ENCODE measurements around the gene BTF3.
A peak's percentile ranks its signal among the peaks of the same experiment; 100 is the strongest.

The BTF3 gene

GRCh38 chr5:73514418-73514817, 16.2 kb downstream of the BTF3 start:
- Histone ChIP-seq H3K36me3 (ENCODE audit: insufficient read depth, low read length) (no peaks in the 10 kb centered on the region), H2AFZ (ENCODE audit: low read depth, low read length) (no peak overlapping the region), H3K27ac (ENCODE audit: low read length) (no peak overlapping the region), H3K4me3 (ENCODE audit: low read depth in 1 of 2, low read length in 2 of 2) (no peak overlapping the region), H4K20me1 (ENCODE audit: insufficient read depth, low read length) (no peaks in the 10 kb centered on the region), H3K4me2 (ENCODE audit: insufficient read depth, low read length) (no peak overlapping the region), H3K4me1 (ENCODE audit: insufficient read depth, low read length) (peaks cover under 1% of the 10 kb centered on the region; the same call in 1 of the 2 replicates), H3K9me3 (ENCODE audit: insufficient read depth, low read length, severe bottlenecking) (no peaks in the 10 kb centered on the region), H3K9ac (ENCODE audit: low read depth, low read length) (no peak overlapping the region), H3K27me3 (ENCODE audit: insufficient read depth, low read length, poor library complexity) (no peaks in the 10 kb centered on the region), H3K79me2 (ENCODE audit: insufficient read depth, low read length) (no peaks in the 10 kb centered on the region)
- no peak for ATAC-seq (ENCODE audit: insufficient read depth, low read depth)
- TF ChIP-seq, protein P1, sequence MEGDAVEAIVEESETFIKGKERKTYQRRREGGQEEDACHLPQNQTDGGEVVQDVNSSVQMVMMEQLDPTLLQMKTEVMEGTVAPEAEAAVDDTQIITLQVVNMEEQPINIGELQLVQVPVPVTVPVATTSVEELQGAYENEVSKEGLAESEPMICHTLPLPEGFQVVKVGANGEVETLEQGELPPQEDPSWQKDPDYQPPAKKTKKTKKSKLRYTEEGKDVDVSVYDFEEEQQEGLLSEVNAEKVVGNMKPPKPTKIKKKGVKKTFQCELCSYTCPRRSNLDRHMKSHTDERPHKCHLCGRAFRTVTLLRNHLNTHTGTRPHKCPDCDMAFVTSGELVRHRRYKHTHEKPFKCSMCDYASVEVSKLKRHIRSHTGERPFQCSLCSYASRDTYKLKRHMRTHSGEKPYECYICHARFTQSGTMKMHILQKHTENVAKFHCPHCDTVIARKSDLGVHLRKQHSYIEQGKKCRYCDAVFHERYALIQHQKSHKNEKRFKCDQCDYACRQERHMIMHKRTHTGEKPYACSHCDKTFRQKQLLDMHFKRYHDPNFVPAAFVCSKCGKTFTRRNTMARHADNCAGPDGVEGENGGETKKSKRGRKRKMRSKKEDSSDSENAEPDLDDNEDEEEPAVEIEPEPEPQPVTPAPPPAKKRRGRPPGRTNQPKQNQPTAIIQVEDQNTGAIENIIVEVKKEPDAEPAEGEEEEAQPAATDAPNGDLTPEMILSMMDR (IDR thresholded peaks at IDR 0.05; ENCODE audit: borderline replicate concordance, extremely low read depth, low read length, poor library complexity, severe bottlenecking), result no peak
- DNase-seq, result no peak

DNA sequence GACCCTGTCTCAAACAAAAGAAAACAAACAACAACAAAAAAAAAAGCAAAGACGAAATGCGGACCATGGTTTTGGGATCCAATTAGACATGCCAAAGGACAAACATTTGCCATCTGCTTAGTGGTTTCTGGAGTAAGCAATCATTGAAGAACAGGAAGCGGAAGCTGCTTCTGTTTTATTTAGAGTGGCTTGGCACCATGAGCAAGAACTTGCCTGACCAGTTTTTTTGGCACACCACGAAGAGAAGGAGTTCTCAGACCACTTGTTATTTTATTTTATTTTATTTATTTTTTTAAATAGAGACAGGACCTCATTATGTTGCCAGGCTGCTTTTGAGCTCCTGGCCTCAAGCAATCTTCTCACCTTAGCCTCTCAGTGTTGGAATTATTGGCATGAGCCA, 17.0 kb downstream of the BTF3 start:
- no peak overlapping the region for H2AFZ ChIP-seq (ENCODE audit: low read depth, low read length)

GRCh38 chr5:73519531-73520283, 21.5 kb downstream of the BTF3 start:
- Histone ChIP-seq H3K27ac (ENCODE audit: low read length) (no peak overlapping the region), H3K4me3 (ENCODE audit: low read depth in 1 of 2, low read length in 2 of 2) (no peak overlapping the region), H3K27me3 (ENCODE audit: insufficient read depth, low read length, poor library complexity) (no peaks in the 10 kb centered on the region), H4K20me1 (ENCODE audit: insufficient read depth, low read length) (no peaks in the 10 kb centered on the region), H3K9me3 (ENCODE audit: insufficient read depth, low read length, severe bottlenecking) (no peaks in the 10 kb centered on the region), H3K9ac (ENCODE audit: low read depth, low read length) (no peak overlapping the region), H3K79me2 (ENCODE audit: insufficient read depth, low read length) (no peaks in the 10 kb centered on the region), H3K36me3 (ENCODE audit: insufficient read depth, low read length) (no peaks in the 10 kb centered on the region), H3K4me2 (ENCODE audit: insufficient read depth, low read length) (no peak overlapping the region), H2AFZ (ENCODE audit: low read depth, low read length) (peak overlapping the region; percentile 38; the same call in 1 of the 2 replicates), H3K4me1 (ENCODE audit: insufficient read depth, low read length) (peaks cover 3% of the 10 kb centered on the region; the same call in 1 of the 2 replicates)
- DNase-seq, result peak; percentile 74
- peak; percentile 100 for ATAC-seq (ENCODE audit: insufficient read depth, low read depth)
- no peak for TF ChIP-seq EZH2 (IDR thresholded peaks at IDR 0.05; ENCODE audit: borderline replicate concordance, low read depth, low read length, severe bottlenecking)
- TF ChIP-seq, protein P1 (IDR thresholded peaks at IDR 0.05; ENCODE audit: borderline replicate concordance, extremely low read depth, low read length, poor library complexity, severe bottlenecking), result peak; percentile 90

More for the DNA sequence above, 17.0 kb downstream of the BTF3 start:
- Histone ChIP-seq H3K36me3 (ENCODE audit: insufficient read depth, low read length) (no peaks in the 10 kb centered on the region), H3K27me3 (ENCODE audit: insufficient read depth, low read length, poor library complexity) (no peaks in the 10 kb centered on the region), H3K4me2 (ENCODE audit: insufficient read depth, low read length) (no peak overlapping the region), H4K20me1 (ENCODE audit: insufficient read depth, low read length) (no peaks in the 10 kb centered on the region), H3K4me1 (ENCODE audit: insufficient read depth, low read length) (peaks cover 3% of the 10 kb centered on the region; the same call in 1 of the 2 replicates), H3K9me3 (ENCODE audit: insufficient read depth, low read length, severe bottlenecking) (no peaks in the 10 kb centered on the region), H3K27ac (ENCODE audit: low read length) (no peak overlapping the region), H3K79me2 (ENCODE audit: insufficient read depth, low read length) (no peaks in the 10 kb centered on the region), H3K9ac (ENCODE audit: low read depth, low read length) (no peak overlapping the region), H3K4me3 (ENCODE audit: low read depth in 1 of 2, low read length in 2 of 2) (no peak overlapping the region)
- no peak for TF ChIP-seq EZH2 (IDR thresholded peaks at IDR 0.05; ENCODE audit: borderline replicate concordance, low read depth, low read length, severe bottlenecking)
- TF ChIP-seq, protein P1 (IDR thresholded peaks at IDR 0.05; ENCODE audit: borderline replicate concordance, extremely low read depth, low read length, poor library complexity, severe bottlenecking), result no peak
- ATAC-seq (ENCODE audit: insufficient read depth, low read depth), result no peak
- no peak for DNase-seq

Measured in DND-41 (cell line).